Activated T-helper 1 cell treated with anti-CD3 and anti-CD28 coated beads, Interleukin-2, amount 50 U/mL, for 16 hours (primary cell): ENCODE data around the gene ADIPOR2.
"Not testable (repeated sequence)": the region's sequence is repeated elsewhere in the genome, so short reads cannot be mapped to it uniquely, and the experiment has no call there.

Experiments used
- DNase-seq, 2 donors: peaks; one replicate each; pipeline ENCODE4 v3.0.0-alpha.2; 2020; ENCODE audit warnings: low read depth in 1 of 2, low spot score in 1 of 2

Gene ADIPOR2

DNA sequence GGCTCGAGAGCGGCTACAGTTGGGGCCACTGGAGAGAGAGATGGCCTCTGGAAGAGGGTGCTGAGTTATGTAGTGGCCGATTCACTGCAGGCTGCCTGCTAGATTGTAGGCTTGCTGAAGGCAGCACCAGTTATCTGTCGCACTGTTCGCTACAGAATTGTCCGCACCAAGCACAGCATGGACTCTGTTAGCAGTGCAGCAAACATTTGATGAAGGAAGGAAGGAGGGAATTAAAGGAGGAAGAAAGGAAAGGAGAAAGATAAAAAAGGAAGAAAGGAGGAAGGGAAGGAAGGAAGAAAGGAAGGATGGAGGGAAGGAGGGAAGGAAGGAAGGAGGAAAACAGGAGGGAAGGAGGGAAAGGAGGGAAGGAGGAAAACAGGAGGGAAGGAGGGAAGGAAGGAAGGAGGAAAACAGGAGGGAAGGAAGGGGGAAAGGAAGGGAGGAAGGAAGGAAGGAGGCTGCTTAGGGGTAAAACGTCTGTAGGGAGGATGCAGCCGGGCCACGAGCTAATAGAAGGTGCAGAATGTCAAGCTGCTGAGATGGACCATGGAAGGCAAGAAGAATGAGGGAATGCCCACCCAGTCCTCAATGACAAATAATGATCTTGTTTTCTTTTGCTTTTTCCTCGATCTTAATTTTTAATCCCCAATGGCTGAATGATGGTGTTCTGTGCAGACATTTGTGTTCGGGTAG, 27.3 kb upstream of the ADIPOR2 start:
- DNase-seq = no peak

DNA sequence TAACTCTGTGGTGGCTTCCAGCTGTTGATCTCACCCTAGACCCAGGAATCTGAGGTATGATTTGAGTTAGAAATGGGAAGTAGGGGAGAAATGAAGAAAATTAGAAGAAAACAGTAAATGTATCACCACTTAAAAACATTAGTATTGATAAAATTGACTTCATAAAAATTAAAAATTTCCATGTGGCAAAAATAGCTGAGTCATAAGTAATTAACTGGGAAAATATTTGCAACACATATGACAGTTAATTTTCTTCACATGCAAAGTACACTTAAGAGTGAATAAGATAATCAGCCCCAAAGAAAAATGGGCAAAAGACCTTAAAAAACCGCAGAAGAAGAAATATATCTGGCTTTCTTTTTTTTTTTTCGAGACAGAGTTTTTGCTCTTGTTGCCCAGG, 25.5 kb upstream of the ADIPOR2 start:
- DNase-seq = no peak

DNA sequence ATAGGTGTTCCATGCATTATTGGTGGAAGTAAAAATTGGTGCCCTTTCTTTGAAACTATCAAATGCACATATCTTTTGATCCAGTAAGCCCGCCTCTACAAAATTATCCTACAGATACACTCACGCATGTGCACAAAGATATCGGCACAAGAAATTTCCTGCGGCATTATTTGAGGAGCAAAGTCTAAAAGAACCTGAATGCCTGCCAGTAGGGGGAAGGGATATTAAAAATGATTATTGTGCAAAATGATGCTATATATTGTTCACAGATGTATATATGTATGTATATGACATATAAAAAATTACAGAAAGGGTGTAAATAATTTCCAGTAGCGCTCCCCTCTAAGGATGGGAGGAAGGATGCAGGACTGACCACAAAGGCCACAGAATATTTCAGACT, 24.7 kb upstream of the ADIPOR2 start:
- DNase-seq = no peak

DNA sequence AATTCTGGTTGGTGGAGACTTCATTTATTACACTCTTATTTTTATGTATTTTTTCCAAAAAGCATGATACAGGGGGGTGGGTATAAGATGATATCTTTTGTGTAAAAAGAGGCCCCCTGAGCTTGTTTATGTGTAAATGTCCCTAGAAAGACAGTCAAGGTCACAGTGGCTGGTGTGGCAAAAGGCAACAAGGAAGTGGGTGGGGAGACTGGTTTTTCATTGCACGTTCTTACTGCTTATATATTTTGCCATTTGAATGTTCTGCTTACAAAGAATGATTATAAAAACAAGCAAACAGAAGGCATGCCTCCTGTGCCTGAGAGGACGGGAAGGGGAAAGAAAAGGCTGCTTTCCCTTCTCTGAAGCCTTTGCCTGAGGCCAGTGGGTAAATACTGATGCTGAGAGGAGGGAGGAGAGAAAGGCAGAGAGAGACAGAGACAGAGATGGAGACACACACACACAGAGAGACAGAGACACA, 24.1 kb upstream of the ADIPOR2 start:
- no peak for DNase-seq

DNA sequence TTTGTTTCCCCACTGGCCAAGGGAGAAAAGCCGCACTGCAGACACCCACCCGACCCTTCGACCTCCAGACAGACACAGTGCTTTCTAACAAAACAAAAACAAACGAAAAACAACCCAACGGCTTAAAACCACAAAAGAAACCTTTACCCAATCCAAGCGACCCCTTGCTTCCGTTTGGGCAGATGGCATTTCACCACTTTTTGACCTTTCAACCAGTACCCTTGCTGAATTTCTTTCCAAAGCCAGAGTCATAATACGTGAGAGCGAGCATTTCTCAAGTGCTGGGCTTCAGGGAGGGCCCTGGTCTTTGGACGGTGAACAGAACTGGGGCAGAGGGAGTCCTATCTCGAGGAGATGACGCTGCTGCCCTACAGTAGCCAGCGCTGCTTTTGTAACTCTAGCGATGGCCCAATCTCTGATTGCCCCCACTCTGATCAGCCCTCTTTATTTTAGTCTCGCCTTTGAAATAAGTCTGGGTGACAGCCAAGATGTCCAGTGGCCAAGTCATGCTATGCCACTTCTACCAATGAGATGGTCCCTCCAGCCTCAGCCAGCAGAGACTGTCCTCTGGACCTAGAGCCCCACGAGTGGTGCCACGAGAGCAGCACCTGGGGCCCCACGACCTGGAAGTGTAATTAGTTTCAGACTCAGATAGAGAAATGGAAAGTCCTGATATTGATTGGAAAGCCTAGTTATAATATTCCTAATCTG, 21.9 kb upstream of the ADIPOR2 start:
- no peak for DNase-seq

DNA sequence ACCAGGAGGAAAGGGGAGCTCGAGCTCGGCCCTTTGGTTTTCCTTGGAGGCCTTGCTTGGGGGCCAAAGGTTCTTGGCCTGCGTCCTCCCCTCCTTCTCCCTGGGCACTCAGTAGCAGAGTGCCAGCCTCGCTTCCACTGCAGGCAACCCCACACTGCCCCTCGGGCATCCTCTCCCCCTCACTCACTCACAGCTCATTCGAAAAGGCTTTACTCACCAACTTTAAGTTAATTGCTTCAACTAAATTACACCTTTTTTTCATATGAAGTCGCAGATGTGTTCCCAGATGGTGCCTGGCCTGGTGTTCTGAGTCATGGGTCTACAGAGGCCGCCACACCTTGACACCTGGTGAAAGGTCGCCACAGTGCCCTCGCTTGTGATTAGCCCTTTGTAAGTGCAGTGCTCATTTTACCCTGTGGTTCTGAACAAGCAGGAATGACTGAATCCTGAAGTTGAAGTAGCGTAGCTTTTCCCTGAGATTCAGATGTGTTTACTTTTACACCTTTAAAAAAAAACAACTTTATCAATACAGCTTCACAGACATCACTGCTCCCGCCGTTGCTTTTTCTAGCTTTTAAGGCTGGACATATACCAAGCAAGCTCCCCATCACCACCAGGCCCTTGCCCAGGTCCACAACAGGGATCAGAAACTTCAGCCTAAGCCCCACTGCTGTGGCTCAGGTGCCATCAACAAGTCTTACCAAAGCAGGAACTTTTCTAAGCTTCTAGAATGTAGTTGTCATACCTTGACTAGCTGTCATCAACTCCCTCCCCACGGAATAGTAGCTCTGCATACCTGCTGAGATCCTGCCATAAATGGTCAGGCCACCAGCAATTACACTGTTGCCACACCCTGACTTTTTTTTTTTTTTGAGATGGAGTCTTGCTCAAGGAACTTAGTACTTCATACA, 20.3 kb upstream of the ADIPOR2 start:
- no peak for DNase-seq

DNA sequence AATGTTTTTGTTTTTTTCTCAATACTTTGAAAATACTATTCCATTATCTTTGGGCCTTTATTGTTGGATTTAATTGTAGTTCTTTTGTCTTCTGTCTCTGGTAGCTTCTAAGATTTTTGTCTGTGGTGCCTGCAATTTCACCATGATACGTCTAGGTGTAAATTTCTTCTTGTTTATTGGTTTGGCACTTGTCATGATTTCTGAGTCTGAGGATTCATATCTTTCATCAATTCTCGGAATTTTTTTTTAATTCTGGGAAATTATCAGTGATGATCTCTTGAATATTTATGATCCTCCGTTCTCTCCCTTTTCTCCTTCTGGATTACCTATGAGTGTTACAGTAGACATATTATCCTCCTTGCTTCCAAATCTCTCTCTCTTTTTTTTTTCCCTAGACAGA, 14.8 kb upstream of the ADIPOR2 start:
- no peak for DNase-seq

DNA sequence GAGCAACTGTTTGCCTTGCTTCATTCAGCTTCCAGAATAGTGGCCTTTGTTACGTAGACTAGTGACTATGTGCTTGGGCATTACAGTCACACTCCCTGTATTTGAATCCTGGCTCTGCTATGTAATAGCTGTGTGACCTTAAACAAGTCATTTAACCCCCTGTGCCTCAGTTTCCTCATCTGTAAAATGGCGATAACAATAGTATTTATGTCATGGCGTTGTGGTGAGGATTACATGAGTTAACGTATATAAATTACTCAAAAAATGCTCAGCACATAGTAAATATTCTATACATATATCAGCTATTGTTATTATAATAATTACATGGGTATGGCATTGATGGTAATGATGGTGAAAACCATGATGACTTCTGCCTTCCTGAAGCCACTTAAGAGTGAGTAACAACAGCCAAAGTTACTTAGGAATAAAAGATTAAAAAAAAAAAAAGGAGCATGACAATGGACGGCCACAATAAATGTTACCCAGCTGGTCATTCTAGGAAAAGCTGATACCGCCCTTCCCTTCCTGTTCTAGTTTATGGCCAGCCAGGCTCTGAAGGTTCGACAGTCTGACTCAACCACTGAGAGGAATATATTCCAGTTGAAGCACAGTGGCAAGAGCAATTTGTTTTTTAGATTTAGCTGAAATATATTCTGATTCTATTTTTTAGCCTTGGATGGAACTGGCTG, 9.9 kb upstream of the ADIPOR2 start:
- no peak for DNase-seq

DNA sequence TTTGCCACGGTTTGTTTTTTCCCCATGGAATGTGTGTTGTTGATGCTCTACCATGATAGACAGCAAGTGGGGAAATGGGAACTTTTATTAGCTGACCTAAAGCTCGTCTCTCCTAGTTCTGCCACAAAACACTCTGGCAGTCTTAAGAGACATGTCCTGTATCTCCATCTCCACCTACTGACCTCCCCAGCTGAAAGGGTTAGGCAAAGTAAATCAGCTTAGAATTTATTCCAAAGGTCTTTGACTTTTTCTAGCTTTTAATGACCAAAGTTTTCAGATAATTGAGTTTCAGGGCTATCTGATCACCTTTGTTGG, 9.4 kb upstream of the ADIPOR2 start:
- DNase-seq = no peak

DNA sequence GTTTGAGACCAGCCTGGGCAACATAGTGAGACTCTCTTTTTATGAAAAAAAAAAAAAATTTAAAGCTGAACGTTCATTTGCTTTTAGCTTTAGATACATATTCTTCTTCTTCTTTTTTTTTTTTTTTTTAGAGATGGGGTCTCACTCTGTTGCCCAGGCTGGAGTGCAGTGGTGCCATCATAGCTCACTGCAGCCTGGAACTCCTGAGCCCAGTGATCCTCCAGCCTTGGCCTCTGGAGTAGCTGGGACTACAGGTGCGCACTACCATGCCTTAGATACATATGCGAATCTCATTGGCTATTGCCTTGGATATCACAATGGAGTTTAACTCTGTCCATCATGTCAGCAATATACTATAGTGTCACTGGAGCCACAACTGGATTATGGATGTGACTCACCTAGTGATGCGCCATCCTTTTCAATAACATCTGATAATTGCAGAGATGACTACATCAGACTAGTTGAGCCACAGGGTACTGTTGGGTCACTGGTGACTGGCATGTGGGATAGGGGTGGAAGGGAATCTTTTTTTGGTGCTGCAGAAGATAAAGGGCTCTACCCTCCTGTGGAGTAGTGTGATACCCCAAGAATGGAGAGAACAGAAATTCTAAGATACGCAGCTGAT, 2.7 kb upstream of the ADIPOR2 start:
- no peak for DNase-seq

DNA sequence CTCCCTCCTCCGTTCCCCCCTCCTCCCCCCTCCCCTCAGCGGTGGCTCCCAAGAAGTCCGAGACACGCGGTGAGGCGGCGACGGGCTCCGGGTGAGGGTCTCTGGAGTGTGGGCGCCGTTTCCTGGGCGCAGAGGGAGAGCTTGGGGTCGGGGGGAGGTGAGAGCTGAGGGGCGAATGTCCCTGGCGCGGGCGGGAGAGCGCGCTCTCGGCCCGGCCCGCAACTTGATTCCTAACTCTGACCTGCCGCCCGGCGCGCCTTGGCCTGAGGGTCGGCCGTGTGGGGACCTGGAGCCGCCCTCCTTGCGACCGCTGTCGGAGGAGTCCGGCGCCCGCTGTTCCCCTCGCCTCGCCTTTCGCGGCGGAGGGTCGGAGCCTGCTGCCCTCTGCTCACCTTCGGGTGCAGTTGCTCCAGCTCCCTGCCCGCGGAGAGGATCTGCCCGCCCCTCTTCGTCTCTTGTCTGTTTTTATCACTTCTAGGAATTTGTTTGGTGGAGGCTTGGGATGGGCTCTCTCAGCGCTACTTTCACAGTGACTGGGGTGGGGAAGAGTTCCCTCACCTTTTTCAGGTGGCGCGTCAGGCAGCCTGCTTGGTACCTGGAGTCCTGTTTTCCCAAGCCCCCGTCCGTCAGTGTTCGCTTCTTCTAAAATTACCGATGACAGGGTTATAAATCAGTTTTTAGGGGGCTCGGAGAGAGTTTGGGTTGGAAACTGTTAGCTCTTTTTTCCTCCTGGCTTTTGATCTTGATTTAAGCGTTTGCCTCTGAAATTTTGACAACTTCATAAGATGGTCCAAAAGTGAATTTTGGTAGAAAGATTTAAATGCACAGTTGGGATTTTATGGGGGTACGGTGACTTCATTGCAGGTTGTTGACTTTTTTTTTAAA, 495 bp downstream of the ADIPOR2 start:
- no peak for DNase-seq

DNA sequence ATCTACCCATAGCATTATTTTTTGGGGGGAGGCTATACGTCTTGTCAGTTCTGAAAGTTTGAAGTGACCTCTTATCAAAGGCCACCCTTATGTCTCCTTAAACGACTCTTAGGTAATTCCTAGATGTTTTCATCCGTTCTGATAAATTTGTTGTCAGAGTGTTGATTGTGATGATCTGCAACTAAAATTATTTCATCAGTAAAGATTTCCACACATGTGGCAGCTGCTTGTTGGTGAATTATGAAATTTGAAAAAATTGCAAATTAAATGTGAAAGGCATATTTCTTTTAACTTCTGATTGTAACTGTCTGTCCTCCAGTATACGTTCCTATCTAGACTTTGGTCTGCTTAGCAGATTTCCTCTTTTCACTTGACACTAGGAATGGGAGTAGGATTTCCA, 1.4 kb downstream of the ADIPOR2 start:
- no peak for DNase-seq

DNA sequence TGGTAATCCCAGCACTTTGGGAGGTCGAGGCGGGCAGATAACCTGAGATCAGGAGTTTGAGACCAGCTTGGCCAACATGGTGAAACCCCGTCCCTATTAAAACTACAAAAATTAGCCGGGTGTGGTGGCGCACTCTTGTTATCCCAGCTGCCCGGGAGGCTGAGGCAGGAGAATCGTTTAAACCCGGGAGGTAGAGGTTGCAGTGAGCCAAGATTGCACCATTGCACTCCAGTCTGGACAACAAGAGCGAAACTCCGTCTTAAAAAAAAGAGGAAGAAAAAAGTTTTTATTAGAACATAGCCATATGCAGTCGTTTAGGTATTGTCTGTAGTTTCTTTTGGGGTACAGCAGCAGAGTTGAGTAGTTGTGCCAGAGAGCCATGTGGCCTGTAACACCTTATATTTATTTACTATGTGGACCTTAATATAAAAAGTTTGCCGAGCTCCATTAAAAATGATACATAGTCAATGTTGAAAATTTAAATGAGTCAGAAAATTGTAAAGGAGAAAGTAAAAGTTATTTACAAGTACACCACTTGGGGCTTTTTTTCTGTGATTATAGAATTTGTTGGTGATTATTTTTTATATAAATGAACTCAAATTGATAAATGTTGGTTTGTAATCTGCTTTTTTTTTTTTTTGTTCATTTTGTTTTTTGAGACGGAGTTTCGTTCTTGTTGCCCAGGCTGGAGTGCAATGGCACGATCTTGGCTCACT, 2.2 kb downstream of the ADIPOR2 start:
- no peak for DNase-seq

DNA sequence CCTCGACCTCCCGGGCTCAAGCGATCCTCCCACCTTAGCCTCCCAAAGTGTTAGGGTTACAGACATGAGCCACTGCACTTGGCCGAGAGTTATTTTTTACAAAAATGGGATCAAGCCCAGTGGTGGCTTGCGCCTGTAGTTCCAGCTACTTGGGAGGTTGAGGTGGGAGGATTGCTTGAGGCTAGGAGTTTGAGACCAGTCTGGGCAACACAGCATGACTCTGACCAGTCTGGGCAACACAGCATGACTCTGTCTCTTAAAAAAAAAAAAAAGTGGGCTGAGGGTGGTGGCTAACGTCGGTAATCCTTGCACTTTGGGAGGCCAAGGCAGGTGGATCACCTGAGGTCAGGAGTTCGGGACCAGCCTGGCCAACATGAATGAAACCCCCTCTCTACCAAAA, 4.2 kb downstream of the ADIPOR2 start:
- DNase-seq = not testable (repeated sequence)

DNA sequence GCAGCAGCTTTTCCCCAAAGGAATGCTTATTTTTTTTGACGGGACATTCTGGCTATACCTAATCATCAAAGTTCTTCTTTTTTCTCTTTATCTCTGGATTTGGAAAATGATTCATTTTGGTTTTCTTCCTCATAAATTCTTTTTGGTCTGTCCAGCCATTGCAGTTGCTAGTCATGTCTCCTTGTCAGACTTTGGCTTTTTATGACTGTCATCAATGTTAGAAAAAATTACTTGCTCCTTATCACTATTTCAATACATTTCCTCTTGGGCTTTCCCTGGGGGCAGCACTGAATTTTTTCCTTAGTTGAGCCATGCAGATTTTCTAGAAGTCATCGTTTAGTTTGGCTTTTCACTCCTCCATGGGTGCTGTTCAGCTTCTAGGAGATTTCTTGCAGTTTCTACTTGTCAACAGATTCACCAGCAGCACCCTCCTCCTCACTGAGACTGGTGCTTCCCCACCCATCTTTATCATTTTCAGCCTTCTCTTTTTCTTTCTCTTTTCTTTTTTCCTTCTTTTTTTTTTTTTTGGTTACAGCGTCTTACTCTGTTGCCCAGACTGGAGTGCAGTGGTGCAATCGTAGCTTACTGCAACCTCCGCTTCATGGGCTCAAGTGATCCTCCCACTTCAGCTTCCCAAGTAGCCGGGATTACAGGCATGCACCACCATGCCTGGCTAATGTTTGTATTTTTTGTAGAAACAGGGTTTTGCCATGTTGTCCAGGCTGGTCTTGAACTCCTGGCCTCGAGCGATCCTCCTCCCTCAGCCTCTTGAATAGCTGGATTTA, 5.2 kb downstream of the ADIPOR2 start:
- no peak for DNase-seq

DNA sequence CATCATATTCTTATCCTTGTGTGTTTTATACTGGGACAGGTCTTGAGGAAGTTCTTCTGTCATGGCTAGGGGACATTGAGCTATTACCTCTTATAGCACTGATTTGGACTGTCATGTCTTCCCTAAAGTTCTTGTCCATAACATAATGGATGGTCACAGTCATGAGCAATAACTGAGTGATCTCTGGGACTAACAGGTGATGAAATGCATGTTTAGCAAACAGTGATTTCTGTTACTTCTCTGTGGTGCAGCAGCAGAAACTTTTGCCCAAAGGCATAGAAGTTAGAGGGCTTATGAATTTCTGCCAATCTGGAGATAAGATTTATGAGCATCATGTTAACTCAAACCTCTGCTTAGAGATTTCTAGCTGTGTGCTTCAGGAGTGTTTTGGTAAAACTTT, 5.9 kb downstream of the ADIPOR2 start:
- no peak for DNase-seq

DNA sequence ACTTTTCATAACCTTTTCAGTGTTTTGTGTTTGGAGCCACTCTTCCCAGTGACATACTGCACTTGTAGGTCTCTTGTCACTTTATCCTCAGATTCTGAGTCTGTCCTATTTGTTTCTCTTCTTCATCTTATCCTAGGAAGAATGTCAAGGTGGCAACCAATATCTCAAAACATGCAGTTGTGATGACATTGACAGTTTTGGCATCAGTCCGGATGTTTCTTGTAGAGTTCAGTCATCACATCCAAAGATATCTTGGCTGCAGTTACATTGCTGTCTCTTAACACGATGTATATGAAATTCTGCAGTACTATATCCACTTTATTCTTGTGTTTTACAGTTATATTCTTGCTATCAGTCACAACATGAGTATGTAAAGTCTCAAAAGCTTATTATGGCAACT, 6.4 kb downstream of the ADIPOR2 start:
- no peak for DNase-seq

DNA sequence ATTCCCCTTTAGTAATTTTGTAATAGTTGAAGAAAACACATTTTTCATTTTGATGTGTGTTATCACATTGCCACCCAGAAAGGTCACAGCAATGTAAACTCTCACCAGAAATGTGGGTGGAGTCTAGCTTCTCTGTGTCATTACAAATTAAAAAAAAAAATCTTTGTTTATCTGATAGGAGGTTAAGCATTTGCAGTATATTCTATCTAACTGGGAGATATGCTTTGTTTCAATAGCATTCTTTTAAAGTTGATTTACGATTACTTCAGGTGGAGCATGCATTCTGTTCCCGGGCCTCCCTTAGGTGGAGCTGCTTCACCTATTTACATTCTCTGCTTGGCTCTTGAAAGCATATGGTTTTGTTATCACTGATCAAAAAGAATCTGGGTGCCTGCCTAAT, 7.8 kb downstream of the ADIPOR2 start:
- DNase-seq = no peak

DNA sequence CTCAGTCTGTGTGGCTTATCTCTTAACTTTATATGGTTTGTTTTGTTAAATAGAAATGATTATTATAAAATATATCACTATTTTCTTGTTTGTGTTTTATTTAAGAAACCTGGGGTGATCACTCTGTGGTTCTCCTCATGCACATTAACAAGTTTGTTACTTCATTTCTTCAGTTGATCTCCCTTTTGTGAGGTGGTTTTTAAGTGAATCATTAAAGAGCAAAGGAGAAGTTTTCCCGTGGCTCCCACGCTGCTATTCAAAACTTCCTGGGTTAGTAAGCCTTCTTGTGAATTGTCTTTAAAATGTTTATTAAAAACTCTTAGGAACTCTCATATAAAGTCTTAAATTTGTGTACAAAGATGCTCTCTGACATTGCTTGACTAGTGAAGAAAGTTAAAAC, 11.8 kb downstream of the ADIPOR2 start:
- no peak for DNase-seq
